Tibial nerve (tissue), 3 donors: ENCODE data around the gene KRT6C.

Experiments used
- CTCF ChIP-seq, 5 experiments: fragments of 200-600 bp in 3 of 5; fragments of 450-650 bp in 2 of 5; sonication (generic) in 3 of 5; IDR thresholded peaks; one replicate each; pipeline ENCODE4 v1.5.1; 2016 to 2019; ENCODE audit warnings: antibody characterized with exemption in 5 of 5, mild to moderate bottlenecking in 3 of 5, moderate library complexity in 2 of 5
- POLR2A ChIP-seq, 2 donors: fragments of 450-650 bp; IDR thresholded peaks; one replicate each; pipeline ENCODE4 v1.6.1; 2017; ENCODE audit warnings: antibody characterized with exemption in 2 of 2, mild to moderate bottlenecking in 2 of 2, moderate library complexity in 2 of 2

- TF ChIP-seq POLR2A (IDR thresholded peaks at IDR 0.05) = no peak
- TF ChIP-seq CTCF (IDR thresholded peaks at IDR 0.05) = no peak
These were observed 46.4 kb upstream of the KRT6C start, which contains the start of gene KRT5 for GRCh38 chr12:52519826-52520662.
